Tibial nerve (tissue), 4 donors: ENCODE data around the gene ACTL6A. TPM values are rescaled to one million over a fixed set of nuclear protein-coding genes. Genes with fewer than 3 reads are reported as not detected.

ENCODE experiments used
- DNase-seq, 2 donors: peaks; one replicate each; pipeline ENCODE4 v3.0.0-alpha.2; 2019; ENCODE audit warnings: low spot score in 2 of 2
- H3K27ac ChIP-seq, 4 donors: fragments of 200-600 bp; sonication (generic) in 3 of 4; one replicate each; pipeline ENCODE4 v1.5.1; 2017 to 2019; ENCODE audit warnings: mild to moderate bottlenecking in 1 of 4
- H3K27me3 ChIP-seq, 2 donors: fragments of 200-600 bp; sonication (generic) in 1 of 2; one replicate each; pipeline versions ENCODE4 v1.5.1 to v1.6.0; 2017 to 2019
- H3K36me3 ChIP-seq, 3 donors: fragments of 200-600 bp; sonication (generic); one replicate each; pipeline ENCODE4 v1.5.1; 2018 to 2019
- H3K4me1 ChIP-seq, 4 donors: fragments of 200-600 bp; sonication (generic) in 3 of 4; one replicate each; pipeline ENCODE4 v1.5.1; 2017 to 2019
- H3K4me3 ChIP-seq, 4 donors: fragments of 200-600 bp; sonication (generic) in 3 of 4; one replicate each; pipeline ENCODE4 v1.5.1; 2017 to 2019; ENCODE audit warnings: mild to moderate bottlenecking in 1 of 4, moderate library complexity in 1 of 4
- H3K9me3 ChIP-seq, 4 donors: fragments of 200-600 bp; sonication (generic) in 3 of 4; one replicate each; pipeline ENCODE4 v1.5.1; 2017 to 2019
- EP300 ChIP-seq, 2 donors: sonication (generic); formaldehyde crosslinking; IDR thresholded peaks; one replicate each; pipeline ENCODE4 v1.6.1; 2017; ENCODE audit warnings: antibody characterized with exemption in 2 of 2, mild to moderate bottlenecking in 1 of 2
- POLR2A ChIP-seq, 2 donors: fragments of 450-650 bp; IDR thresholded peaks; one replicate each; pipeline ENCODE4 v1.6.1; 2017; ENCODE audit warnings: antibody characterized with exemption in 2 of 2, mild to moderate bottlenecking in 2 of 2, moderate library complexity in 2 of 2
- WGBS, 2 donors: methylation state at CpG; one replicate each; pipeline ENCODE4 v1.1.5; 2018; 5-methylcytosine and 5-hydroxymethylcytosine counted together
- total RNA-seq, 4 donors: library from RNA; depleted of rRNA; stranded (reverse); fragments of >200 nt; gene quantifications; one replicate each; pipeline ENCODE4 v1.1.0, GENCODE V29; 2016
- TF ChIP-seq, protein P1 (sequence below), 5 experiments: fragments of 200-600 bp in 3 of 5; fragments of 450-650 bp in 2 of 5; sonication (generic) in 3 of 5; IDR thresholded peaks; one replicate each; pipeline ENCODE4 v1.5.1; 2016 to 2019; ENCODE audit warnings: antibody characterized with exemption in 5 of 5, mild to moderate bottlenecking in 3 of 5, moderate library complexity in 2 of 5

ACTL6A gene
- total RNA-seq, 4 donors from 2014 or later = 25.7 to 52.5 (median 36.3) TPM

GRCh38 chr3:179531576-179531975 lies 31.1 kb upstream of the ACTL6A start:
- Histone ChIP-seq H3K36me3 (no peaks in the 10 kb centered on the region), H3K27ac (no peak overlapping the region), H3K9me3 (no peaks in the 10 kb centered on the region), H3K27me3 (no peaks in the 10 kb centered on the region), H3K4me1 (peaks cover 0 to 13% (median 3%) of the 10 kb centered on the region in 4 donors), H3K4me3 (no peak overlapping the region)
- WGBS, 2 donors = 29 to 52% methylated on average over 2 of the region's 2 CpGs
- TF ChIP-seq, protein P1, sequence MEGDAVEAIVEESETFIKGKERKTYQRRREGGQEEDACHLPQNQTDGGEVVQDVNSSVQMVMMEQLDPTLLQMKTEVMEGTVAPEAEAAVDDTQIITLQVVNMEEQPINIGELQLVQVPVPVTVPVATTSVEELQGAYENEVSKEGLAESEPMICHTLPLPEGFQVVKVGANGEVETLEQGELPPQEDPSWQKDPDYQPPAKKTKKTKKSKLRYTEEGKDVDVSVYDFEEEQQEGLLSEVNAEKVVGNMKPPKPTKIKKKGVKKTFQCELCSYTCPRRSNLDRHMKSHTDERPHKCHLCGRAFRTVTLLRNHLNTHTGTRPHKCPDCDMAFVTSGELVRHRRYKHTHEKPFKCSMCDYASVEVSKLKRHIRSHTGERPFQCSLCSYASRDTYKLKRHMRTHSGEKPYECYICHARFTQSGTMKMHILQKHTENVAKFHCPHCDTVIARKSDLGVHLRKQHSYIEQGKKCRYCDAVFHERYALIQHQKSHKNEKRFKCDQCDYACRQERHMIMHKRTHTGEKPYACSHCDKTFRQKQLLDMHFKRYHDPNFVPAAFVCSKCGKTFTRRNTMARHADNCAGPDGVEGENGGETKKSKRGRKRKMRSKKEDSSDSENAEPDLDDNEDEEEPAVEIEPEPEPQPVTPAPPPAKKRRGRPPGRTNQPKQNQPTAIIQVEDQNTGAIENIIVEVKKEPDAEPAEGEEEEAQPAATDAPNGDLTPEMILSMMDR (IDR thresholded peaks at IDR 0.05) = no peak
- TF ChIP-seq EP300 (IDR thresholded peaks at IDR 0.05) (no peak), POLR2A (IDR thresholded peaks at IDR 0.05) (no peak)
- no peak for DNase-seq

GRCh38 chr3:179533274-179533673 lies 29.5 kb upstream of the ACTL6A start:
- no peaks in the 10 kb centered on the region for H3K27me3 ChIP-seq
- H3K4me3 ChIP-seq = no peak overlapping the region
- H3K27ac ChIP-seq = no peak overlapping the region
- H3K36me3 ChIP-seq = no peaks in the 10 kb centered on the region
- TF ChIP-seq EP300 (IDR thresholded peaks at IDR 0.05) = no peak
- TF ChIP-seq POLR2A (IDR thresholded peaks at IDR 0.05) = no peak
- TF ChIP-seq, protein P1 (IDR thresholded peaks at IDR 0.05) = no peak
- no peaks in the 10 kb centered on the region for H3K9me3 ChIP-seq
- no peaks in the 10 kb centered on the region for H3K4me1 ChIP-seq
- no peak for DNase-seq
- 84 to 85% methylated on average over 4 of the region's 4 CpGs for WGBS, 2 donors

DNA sequence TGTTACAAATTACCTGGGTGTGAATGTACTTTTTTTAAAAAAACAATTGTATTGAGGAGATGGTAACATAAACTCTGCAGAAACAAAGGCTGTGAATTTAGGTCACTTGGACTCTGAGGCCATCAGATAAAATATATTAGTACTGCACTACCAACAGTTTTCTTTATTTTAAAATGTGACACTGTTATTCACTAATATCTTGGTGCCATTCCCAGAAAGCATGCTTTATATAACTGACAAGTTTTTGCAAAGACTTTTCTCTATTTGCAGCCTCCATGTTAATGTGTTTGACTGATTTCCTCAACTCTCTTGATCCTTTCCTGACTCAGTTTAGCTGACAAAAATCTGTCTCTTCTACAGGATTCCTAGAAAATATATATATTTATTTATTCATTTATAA lies 26.5 kb upstream of the ACTL6A start:
- H3K27me3 ChIP-seq = no peaks in the 10 kb centered on the region
- H3K9me3 ChIP-seq = no peaks in the 10 kb centered on the region
- no peak for TF ChIP-seq POLR2A (IDR thresholded peaks at IDR 0.05)
- no peak for TF ChIP-seq EP300 (IDR thresholded peaks at IDR 0.05)
- TF ChIP-seq, protein P1 (IDR thresholded peaks at IDR 0.05) = no peak

GRCh38 chr3:179541094-179541493 lies 21.6 kb upstream of the ACTL6A start:
- no peak for TF ChIP-seq POLR2A (IDR thresholded peaks at IDR 0.05)
- Histone ChIP-seq H3K4me1 (no peaks in the 10 kb centered on the region), H3K4me3 (no peak overlapping the region), H3K27me3 (no peaks in the 10 kb centered on the region), H3K9me3 (no peaks in the 10 kb centered on the region), H3K36me3 (no peaks in the 10 kb centered on the region), H3K27ac (no peak overlapping the region)
- WGBS, 2 donors = 64 to 83% methylated on average over 2 of the region's 2 CpGs
- no peak for DNase-seq

More for the DNA sequence above, 26.5 kb upstream of the ACTL6A start:
- Histone ChIP-seq H3K36me3 (no peaks in the 10 kb centered on the region), H3K4me1 (no peaks in the 10 kb centered on the region), H3K27ac (no peak overlapping the region), H3K4me3 (no peak overlapping the region)
- no peak for DNase-seq

DNA sequence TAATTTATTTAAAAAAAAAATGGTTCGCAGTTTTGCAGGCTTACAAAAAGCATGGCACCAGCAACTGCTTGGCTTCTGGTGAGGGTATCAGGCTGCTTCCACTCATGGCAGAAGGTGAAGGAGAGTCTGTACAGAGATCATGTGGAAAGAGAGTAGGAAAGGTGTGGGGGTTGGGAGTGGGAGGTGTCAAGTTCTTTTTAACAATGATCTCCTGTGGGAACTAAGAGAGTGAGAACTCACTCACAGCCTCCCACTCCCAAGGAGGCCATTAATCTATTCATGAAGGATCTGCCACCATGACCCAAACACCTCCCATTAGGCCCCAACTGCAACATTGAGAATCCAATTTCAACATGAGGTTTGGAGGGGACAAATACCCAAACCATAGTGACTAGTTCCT lies 21.1 kb upstream of the ACTL6A start:
- Histone ChIP-seq H3K9me3 (no peaks in the 10 kb centered on the region), H3K36me3 (no peaks in the 10 kb centered on the region), H3K27me3 (no peaks in the 10 kb centered on the region), H3K4me3 (no peak overlapping the region), H3K4me1 (no peaks in the 10 kb centered on the region), H3K27ac (no peak overlapping the region)
- no peak for DNase-seq
- 92 to 96% methylated on average over 1 of the region's 1 CpG for WGBS, 2 donors
- TF ChIP-seq EP300 (IDR thresholded peaks at IDR 0.05) = no peak
- TF ChIP-seq POLR2A (IDR thresholded peaks at IDR 0.05) = no peak
- TF ChIP-seq, protein P1 (IDR thresholded peaks at IDR 0.05) = no peak

DNA sequence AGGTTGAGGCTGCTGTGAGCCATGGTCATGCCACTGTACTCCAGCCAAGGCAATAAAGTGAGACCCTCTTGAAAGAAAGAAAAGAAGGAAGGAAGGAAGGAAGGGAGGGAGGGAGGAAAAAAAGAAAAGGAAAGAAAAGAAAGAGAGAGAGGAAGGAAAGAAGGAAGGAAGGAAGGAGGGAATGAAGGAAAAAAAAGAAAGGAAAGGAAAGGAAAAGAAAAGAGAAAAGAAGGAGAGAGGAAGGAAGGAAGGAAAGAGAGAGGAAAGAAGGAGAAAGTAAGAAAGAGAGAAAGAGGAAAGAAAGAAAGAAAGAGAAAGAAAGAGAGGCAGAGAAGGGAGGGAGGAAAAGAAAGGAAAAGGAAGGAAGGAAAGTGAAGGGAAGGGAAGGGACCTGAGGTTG lies 20.4 kb upstream of the ACTL6A start:
- no peak overlapping the region for H3K27ac ChIP-seq
- no peaks in the 10 kb centered on the region for H3K36me3 ChIP-seq
- H3K4me1 ChIP-seq = no peaks in the 10 kb centered on the region
- H3K9me3 ChIP-seq = no peaks in the 10 kb centered on the region
- H3K27me3 ChIP-seq = no peaks in the 10 kb centered on the region
- no peak for DNase-seq
- TF ChIP-seq, protein P1 (IDR thresholded peaks at IDR 0.05) = no peak
- no peak for TF ChIP-seq EP300 (IDR thresholded peaks at IDR 0.05)
- H3K4me3 ChIP-seq = no peak overlapping the region
